Kidney epithelial cell (primary cell): ENCODE measurements around the gene P2RX4. TPM values are rescaled to one million over a fixed set of nuclear protein-coding genes. Genes with fewer than 3 reads are reported as not detected.

ENCODE experiments used
- DNase-seq: peaks from one replicate; pipeline ENCODE4 v3.0.0-alpha.2; 2010; ENCODE audit warnings: low read depth
- H3K27me3 ChIP-seq: 2 replicates; pipeline ENCODE4 v1.6.0; 2011; ENCODE audit warnings: low read length; ENCODE audit not compliant: control insufficient read depth, insufficient read depth
- H3K36me3 ChIP-seq: 2 replicates; pipeline ENCODE4 v1.5.1; 2011; ENCODE audit warnings: low read length; ENCODE audit not compliant: control insufficient read depth, insufficient read depth
- H3K4me3 ChIP-seq: 2 replicates; pipeline ENCODE4 v1.5.1; 2011; ENCODE audit warnings: low read depth, mild to moderate bottlenecking, control low read depth, low read length
- total RNA-seq: library from RNA; depleted of rRNA; stranded (reverse); fragments of >200 nt; gene quantifications from 2 replicates; pipeline ENCODE4 v1.2.3, GENCODE V29; 2015
- TF ChIP-seq, protein P1 (sequence below): IDR thresholded peaks from 2 replicates; pipeline ENCODE4 v1.5.1; 2011; ENCODE audit warnings: mild to moderate bottlenecking, moderate library complexity, low read length, control low read depth, inconsistent platforms; ENCODE audit not compliant: insufficient read depth, poor library complexity, severe bottlenecking

P2RX4 gene
- total RNA-seq, 1 donor from 2014 or later, result 119 TPM

DNA sequence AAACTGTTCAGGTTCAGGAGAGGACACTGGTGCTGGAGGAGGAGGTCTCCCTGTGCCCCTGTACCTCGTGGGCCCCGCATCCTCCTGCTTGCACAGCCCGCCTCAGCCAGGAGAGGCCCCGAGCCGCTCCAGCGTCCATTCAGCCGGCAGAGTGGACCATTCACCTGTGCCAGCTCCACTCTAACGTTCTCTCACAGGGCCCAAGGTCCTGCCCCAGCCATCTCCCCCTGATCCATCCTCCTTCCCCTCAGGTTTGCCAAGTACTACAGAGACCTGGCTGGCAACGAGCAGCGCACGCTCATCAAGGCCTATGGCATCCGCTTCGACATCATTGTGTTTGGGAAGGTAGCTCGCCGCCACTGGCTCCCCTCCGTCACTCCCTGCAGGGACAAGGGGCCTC, 22.2 kb downstream of the P2RX4 start:
- Histone ChIP-seq H3K36me3 (no peaks in the 10 kb centered on the region), H3K4me3 (no peak overlapping the region)
- TF ChIP-seq, protein P1, sequence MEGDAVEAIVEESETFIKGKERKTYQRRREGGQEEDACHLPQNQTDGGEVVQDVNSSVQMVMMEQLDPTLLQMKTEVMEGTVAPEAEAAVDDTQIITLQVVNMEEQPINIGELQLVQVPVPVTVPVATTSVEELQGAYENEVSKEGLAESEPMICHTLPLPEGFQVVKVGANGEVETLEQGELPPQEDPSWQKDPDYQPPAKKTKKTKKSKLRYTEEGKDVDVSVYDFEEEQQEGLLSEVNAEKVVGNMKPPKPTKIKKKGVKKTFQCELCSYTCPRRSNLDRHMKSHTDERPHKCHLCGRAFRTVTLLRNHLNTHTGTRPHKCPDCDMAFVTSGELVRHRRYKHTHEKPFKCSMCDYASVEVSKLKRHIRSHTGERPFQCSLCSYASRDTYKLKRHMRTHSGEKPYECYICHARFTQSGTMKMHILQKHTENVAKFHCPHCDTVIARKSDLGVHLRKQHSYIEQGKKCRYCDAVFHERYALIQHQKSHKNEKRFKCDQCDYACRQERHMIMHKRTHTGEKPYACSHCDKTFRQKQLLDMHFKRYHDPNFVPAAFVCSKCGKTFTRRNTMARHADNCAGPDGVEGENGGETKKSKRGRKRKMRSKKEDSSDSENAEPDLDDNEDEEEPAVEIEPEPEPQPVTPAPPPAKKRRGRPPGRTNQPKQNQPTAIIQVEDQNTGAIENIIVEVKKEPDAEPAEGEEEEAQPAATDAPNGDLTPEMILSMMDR, result no peak

DNA sequence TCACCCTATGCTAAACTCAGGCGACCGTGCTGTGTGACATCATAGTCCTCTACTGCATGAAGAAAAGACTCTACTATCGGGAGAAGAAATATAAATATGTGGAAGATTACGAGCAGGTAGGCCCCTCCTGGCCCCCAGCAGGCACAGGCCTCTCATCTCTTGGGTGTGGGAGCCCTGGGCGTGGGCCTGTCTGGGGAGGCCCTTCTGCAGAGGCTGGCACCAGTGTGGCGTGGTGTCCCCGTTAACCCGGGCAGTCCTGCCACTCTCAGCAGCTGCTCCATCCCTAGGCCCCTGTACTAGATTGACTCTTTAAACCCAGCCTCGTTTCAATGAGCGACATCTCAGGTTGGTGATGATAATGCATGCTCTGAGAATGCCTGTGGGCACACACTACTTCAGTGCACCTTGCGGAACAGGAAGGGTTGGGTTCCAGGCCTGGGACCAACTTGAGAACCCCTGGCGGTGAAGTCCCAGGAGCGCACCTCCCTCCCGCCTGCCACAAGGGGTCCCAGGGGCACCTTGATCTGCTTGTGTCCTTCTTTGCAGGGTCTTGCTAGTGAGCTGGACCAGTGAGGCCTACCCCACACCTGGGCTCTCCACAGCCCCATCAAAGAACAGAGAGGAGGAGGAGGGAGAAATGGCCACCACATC, 23.2 kb downstream of the P2RX4 start:
- Histone ChIP-seq H3K27me3 (no peaks in the 10 kb centered on the region), H3K4me3 (no peak overlapping the region), H3K36me3 (peaks cover 2% of the 10 kb centered on the region)
- TF ChIP-seq, protein P1, result no peak
- no peak for DNase-seq

More for the DNA sequence above, 22.2 kb downstream of the P2RX4 start:
- no peak for DNase-seq
- no peaks in the 10 kb centered on the region for H3K27me3 ChIP-seq

DNA sequence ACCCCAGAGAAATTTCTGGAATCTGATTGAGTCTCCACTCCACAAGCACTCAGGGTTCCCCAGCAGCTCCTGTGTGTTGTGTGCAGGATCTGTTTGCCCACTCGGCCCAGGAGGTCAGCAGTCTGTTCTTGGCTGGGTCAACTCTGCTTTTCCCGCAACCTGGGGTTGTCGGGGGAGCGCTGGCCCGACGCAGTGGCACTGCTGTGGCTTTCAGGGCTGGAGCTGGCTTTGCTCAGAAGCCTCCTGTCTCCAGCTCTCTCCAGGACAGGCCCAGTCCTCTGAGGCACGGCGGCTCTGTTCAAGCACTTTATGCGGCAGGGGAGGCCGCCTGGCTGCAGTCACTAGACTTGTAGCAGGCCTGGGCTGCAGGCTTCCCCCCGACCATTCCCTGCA, 23.7 kb downstream of the P2RX4 start:
- TF ChIP-seq, protein P1, result no peak
- DNase-seq, result no peak

DNA sequence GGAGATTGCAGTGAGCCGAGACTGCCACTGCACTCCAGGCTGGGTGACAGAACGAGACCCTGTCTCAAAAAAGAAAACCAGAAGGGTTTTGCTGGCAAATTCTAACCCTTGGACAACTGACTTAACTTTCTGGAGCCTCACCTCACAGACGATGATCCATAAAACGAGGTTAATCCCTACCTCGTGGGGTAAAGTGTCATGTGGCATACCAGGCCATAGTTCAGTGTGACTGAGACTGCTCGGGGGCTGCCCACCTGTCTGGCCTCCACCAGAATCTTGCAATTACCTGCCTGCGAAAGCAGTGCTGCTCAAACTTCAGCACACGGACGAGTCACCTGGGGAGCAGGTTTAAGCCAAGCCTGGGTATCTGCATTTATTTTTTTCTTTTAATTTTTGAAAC, 26.8 kb downstream of the P2RX4 start:
- Histone ChIP-seq H3K4me3 (no peak overlapping the region), H3K36me3 (peaks cover 2% of the 10 kb centered on the region), H3K27me3 (no peaks in the 10 kb centered on the region)
- TF ChIP-seq, protein P1, result no peak
- no peak for DNase-seq

More for the DNA sequence above, 23.7 kb downstream of the P2RX4 start:
- H3K36me3 ChIP-seq, result peaks cover 2% of the 10 kb centered on the region
- no peak overlapping the region for H3K4me3 ChIP-seq
- H3K27me3 ChIP-seq, result no peaks in the 10 kb centered on the region

DNA sequence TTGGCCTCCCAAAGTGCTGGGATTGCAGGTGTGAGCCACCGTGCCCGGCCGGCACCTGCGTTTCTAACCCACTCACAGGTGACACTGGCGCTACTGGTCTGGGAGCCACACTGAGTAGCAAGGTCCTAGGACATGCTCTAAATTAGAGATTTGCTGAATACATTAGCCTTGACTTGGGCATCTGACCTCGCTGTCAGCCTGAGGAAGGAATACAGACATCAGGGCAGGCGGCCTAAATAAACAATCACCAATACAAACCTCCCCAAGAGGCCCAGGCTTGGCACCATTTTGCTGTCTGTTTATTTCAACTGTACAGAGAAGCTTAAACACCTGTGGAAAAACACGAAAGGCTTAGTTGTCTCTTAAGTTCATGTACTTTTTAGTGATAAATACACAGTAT, 27.5 kb downstream of the P2RX4 start:
- Histone ChIP-seq H3K4me3 (no peak overlapping the region), H3K27me3 (no peaks in the 10 kb centered on the region), H3K36me3 (peaks cover 2% of the 10 kb centered on the region)
- DNase-seq, result no peak
- TF ChIP-seq, protein P1, result no peak

DNA sequence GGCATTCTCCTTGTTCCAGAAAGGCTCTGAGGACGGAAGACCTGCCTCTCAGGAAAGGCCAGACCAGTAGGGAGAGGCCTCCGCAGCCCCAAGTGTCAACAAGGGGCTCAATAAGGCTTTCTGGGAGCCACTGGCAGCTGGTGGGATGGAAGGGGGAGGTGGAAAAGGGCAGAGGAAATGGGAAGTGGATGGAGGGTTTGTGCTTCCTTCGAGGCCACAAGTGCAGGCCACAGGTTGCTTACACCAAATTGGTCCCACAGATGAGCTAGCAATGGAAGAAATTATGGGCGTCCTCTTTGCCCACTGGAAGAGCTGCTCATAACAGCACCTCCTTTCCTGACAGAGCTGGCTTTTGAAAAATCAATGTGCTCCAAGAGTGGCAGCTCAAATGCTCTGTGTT, 28.2 kb downstream of the P2RX4 start:
- Histone ChIP-seq H3K27me3 (no peaks in the 10 kb centered on the region), H3K4me3 (no peak overlapping the region), H3K36me3 (peaks cover 2% of the 10 kb centered on the region)
- no peak for DNase-seq
- TF ChIP-seq, protein P1, result no peak
